ENCODE data around the gene UNC119.

UNC119 gene

GRCh38 chr17:28544402-28545140 is 7.9 kb downstream of the UNC119 start:
- no peak for DNase-seq (ENCODE audit: low spot score)

GRCh38 chr17:28541439-28541838 is 11.0 kb downstream of the UNC119 start:
- DNase-seq (ENCODE audit: low spot score): no peak

GRCh38 chr17:28540231-28540630 is 12.2 kb downstream of the UNC119 start:
- no peak for DNase-seq (ENCODE audit: low spot score)

- no peak for DNase-seq (ENCODE audit: low spot score)
Measured at GRCh38 chr17:28538296-28538895, 14.0 kb downstream of the UNC119 start.

GRCh38 chr17:28537219-28537610 is 15.2 kb downstream of the UNC119 start:
- no peak for DNase-seq (ENCODE audit: low spot score)

GRCh38 chr17:28536532-28537218 is 15.7 kb downstream of the UNC119 start:
- no peak for DNase-seq (ENCODE audit: low spot score)

- no peak for DNase-seq (ENCODE audit: low spot score)
Measured at GRCh38 chr17:28534740-28535375, 17.6 kb downstream of the UNC119 start.

- DNase-seq (ENCODE audit: low spot score): no peak
Measured at GRCh38 chr17:28533091-28533807, 19.2 kb downstream of the UNC119 start.

GRCh38 chr17:28532050-28532960 is 20.1 kb downstream of the UNC119 start:
- DNase-seq (ENCODE audit: low spot score): no peak

GRCh38 chr17:28530926-28531325 is 21.5 kb downstream of the UNC119 start:
- DNase-seq (ENCODE audit: low spot score): no peak

- no peak for DNase-seq (ENCODE audit: low spot score)
Measured at GRCh38 chr17:28530250-28530649, 22.2 kb downstream of the UNC119 start.

GRCh38 chr17:28529013-28529400 is 23.4 kb downstream of the UNC119 start:
- DNase-seq (ENCODE audit: low spot score): no peak

GRCh38 chr17:28528327-28529012 is 24.0 kb downstream of the UNC119 start:
- peak; percentile 45 for DNase-seq (ENCODE audit: low spot score)

GRCh38 chr17:28527859-28528258 is 24.6 kb downstream of the UNC119 start:
- DNase-seq (ENCODE audit: low spot score): no peak

- DNase-seq (ENCODE audit: low spot score): no peak
Measured at GRCh38 chr17:28527181-28527681, 25.2 kb downstream of the UNC119 start.

- DNase-seq (ENCODE audit: low spot score): no peak
Measured at GRCh38 chr17:28526381-28526780, 26.0 kb downstream of the UNC119 start.

GRCh38 chr17:28524476-28525424 is 27.7 kb downstream of the UNC119 start:
- DNase-seq (ENCODE audit: low spot score): peak; percentile 93

- DNase-seq (ENCODE audit: low spot score): no peak
Measured at GRCh38 chr17:28523876-28524275, 28.5 kb downstream of the UNC119 start.

- DNase-seq (ENCODE audit: low spot score): no peak
Measured at GRCh38 chr17:28523186-28523585, 29.2 kb downstream of the UNC119 start.

All from hepatic stellate cell (primary cell).